ENCODE measurements around the gene FRMD6.

FRMD6 gene

DNA sequence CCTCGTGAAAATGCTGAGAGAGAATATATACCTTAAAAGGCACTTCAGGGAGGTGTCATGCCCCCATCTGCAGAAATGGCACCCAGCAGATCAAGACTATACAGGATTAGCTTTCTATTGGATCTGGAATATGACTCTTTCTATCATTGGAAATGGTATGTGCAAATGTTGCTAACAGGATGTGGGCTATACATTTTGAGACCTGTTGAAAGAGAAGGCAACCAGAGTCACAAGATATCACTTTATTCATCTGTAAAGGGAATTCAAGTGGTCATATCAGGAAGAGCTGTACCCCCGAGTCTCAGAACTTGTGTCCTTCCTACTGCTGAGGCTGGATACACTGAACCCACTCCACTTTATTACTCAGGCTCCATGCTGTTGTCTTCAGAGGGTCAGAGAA is 46.1 kb upstream of the FRMD6 start:
- peaks cover 10% of the 10 kb centered on the region for H3K4me1 ChIP-seq (ENCODE audit: control insufficient read depth, insufficient read depth, low read depth, low read length)
- DNase-seq: no peak
- peaks cover 2% of the 10 kb centered on the region for H3K79me1 ChIP-seq (replicated peaks; ENCODE audit: low read length, poor library complexity, severe bottlenecking)
- 89% methylated on average over 2 of the region's 2 CpGs for WGBS
- H3K23ac ChIP-seq (ENCODE audit: low read length in 2 of 2): no peak overlapping the region
- no peak overlapping the region for H4K8ac ChIP-seq (ENCODE audit: low read length)
- H3K36me3 ChIP-seq (ENCODE audit: control insufficient read depth in 1 of 2, insufficient read depth in 2 of 2, low read depth in 1 of 2, low read length in 2 of 2): no peaks in the 10 kb centered on the region
- H3K9me3 ChIP-seq (ENCODE audit: control insufficient read depth, low read length): no peaks in the 10 kb centered on the region
- no peak overlapping the region for H4K91ac ChIP-seq (ENCODE audit: low read length)
- H2BK15ac ChIP-seq (ENCODE audit: low read depth, poor library complexity, severe bottlenecking): no peak overlapping the region
- no peak overlapping the region for H2AFZ ChIP-seq (ENCODE audit: low read depth, low read length)
- H2AK5ac ChIP-seq (ENCODE audit: low read length, severe bottlenecking): peak overlapping the region; percentile 70
- no peak overlapping the region for H3K27ac ChIP-seq (ENCODE audit: low read length, poor library complexity, severe bottlenecking)
- H2BK5ac ChIP-seq (ENCODE audit: low read depth, low read length, poor library complexity, severe bottlenecking): no peak overlapping the region
- no peak overlapping the region for H3K9ac ChIP-seq (ENCODE audit: low read length)
- peak overlapping the region in 1 of 2 experiments; percentile 71 for H2BK12ac ChIP-seq (ENCODE audit: low read length in 2 of 2)
- H2BK120ac ChIP-seq (ENCODE audit: low read depth, low read length): no peak overlapping the region
- no peak overlapping the region for H3K14ac ChIP-seq (ENCODE audit: low read length in 2 of 2)
- H3K4me3 ChIP-seq (ENCODE audit: insufficient read depth in 1 of 2, low read depth in 1 of 2, low read length in 2 of 2): no peak overlapping the region
- H3K4ac ChIP-seq (ENCODE audit: low read depth in 1 of 2, low read length in 2 of 2): peak overlapping the region in 1 of 2 experiments; percentile 67
- H3K18ac ChIP-seq (ENCODE audit: low read depth in 1 of 2, low read length in 2 of 2): peak overlapping the region in 1 of 2 experiments; percentile 48
- H3K4me2 ChIP-seq (ENCODE audit: low read length, poor library complexity, severe bottlenecking): no peak overlapping the region
- H3K27me3 ChIP-seq (ENCODE audit: control insufficient read depth in 1 of 2, insufficient read depth in 1 of 2, low read length in 2 of 2): no peaks in the 10 kb centered on the region

- DNase-seq: no peak
- Histone ChIP-seq H3K36me3 (ENCODE audit: control insufficient read depth in 1 of 2, insufficient read depth in 2 of 2, low read depth in 1 of 2, low read length in 2 of 2) (no peaks in the 10 kb centered on the region), H3K14ac (ENCODE audit: low read length in 2 of 2) (no peak overlapping the region), H3K9ac (ENCODE audit: low read length) (peak overlapping the region; percentile 80), H2BK120ac (ENCODE audit: low read depth, low read length) (no peak overlapping the region), H3K79me1 (replicated peaks; ENCODE audit: low read length, poor library complexity, severe bottlenecking) (no peaks in the 10 kb centered on the region), H3K27me3 (ENCODE audit: control insufficient read depth in 1 of 2, insufficient read depth in 1 of 2, low read length in 2 of 2) (no peaks in the 10 kb centered on the region), H2BK5ac (ENCODE audit: low read depth, low read length, poor library complexity, severe bottlenecking) (no peak overlapping the region), H4K8ac (ENCODE audit: low read length) (peak overlapping the region; percentile 7), H3K18ac (ENCODE audit: low read depth in 1 of 2, low read length in 2 of 2) (peak overlapping the region; percentile 77 to 85), H2BK12ac (ENCODE audit: low read length in 2 of 2) (peak overlapping the region; percentile 44 to 85), H3K4me1 (ENCODE audit: control insufficient read depth, insufficient read depth, low read depth, low read length) (peaks cover 10% of the 10 kb centered on the region), H3K4ac (ENCODE audit: low read depth in 1 of 2, low read length in 2 of 2) (no peak overlapping the region), H3K27ac (ENCODE audit: low read length, poor library complexity, severe bottlenecking) (no peak overlapping the region), H2AK5ac (ENCODE audit: low read length, severe bottlenecking) (peak overlapping the region; percentile 3), H3K4me2 (ENCODE audit: low read length, poor library complexity, severe bottlenecking) (no peak overlapping the region), H4K91ac (ENCODE audit: low read length) (no peak overlapping the region), H2BK15ac (ENCODE audit: low read depth, poor library complexity, severe bottlenecking) (no peak overlapping the region), H3K4me3 (ENCODE audit: insufficient read depth in 1 of 2, low read depth in 1 of 2, low read length in 2 of 2) (peak overlapping the region in 1 of 2 experiments; percentile 44), H3K9me3 (ENCODE audit: control insufficient read depth, low read length) (no peaks in the 10 kb centered on the region), H3K23ac (ENCODE audit: low read length in 2 of 2) (peak overlapping the region in 1 of 2 experiments; percentile 14), H2AFZ (ENCODE audit: low read depth, low read length) (no peak overlapping the region)
- WGBS: 91% methylated on average over 11 of the region's 12 CpGs
These were observed 44.0 kb upstream of the FRMD6 start for GRCh38 chr14:51607711-51608110.

GRCh38 chr14:51609251-51609954 is 42.3 kb upstream of the FRMD6 start:
- 46% methylated on average over 5 of the region's 8 CpGs for WGBS
- no peaks in the 10 kb centered on the region for H3K36me3 ChIP-seq (ENCODE audit: control insufficient read depth in 1 of 2, insufficient read depth in 2 of 2, low read depth in 1 of 2, low read length in 2 of 2)

GRCh38 chr14:51609955-51610283 is 41.8 kb upstream of the FRMD6 start:
- Histone ChIP-seq H2BK5ac (ENCODE audit: low read depth, low read length, poor library complexity, severe bottlenecking) (no peak overlapping the region), H4K8ac (ENCODE audit: low read length) (peak overlapping the region; percentile 12), H2BK120ac (ENCODE audit: low read depth, low read length) (no peak overlapping the region), H2AFZ (ENCODE audit: low read depth, low read length) (no peak overlapping the region), H3K4me1 (ENCODE audit: control insufficient read depth, insufficient read depth, low read depth, low read length) (peaks cover 7% of the 10 kb centered on the region), H3K23ac (ENCODE audit: low read length in 2 of 2) (no peak overlapping the region), H3K4ac (ENCODE audit: low read depth in 1 of 2, low read length in 2 of 2) (no peak overlapping the region), H3K18ac (ENCODE audit: low read depth in 1 of 2, low read length in 2 of 2) (no peak overlapping the region), H4K91ac (ENCODE audit: low read length) (peak overlapping the region; percentile 72), H3K36me3 (ENCODE audit: control insufficient read depth in 1 of 2, insufficient read depth in 2 of 2, low read depth in 1 of 2, low read length in 2 of 2) (no peaks in the 10 kb centered on the region), H2BK12ac (ENCODE audit: low read length in 2 of 2) (peak overlapping the region in 1 of 2 experiments; percentile 31), H3K27me3 (ENCODE audit: control insufficient read depth in 1 of 2, insufficient read depth in 1 of 2, low read length in 2 of 2) (no peaks in the 10 kb centered on the region), H3K27ac (ENCODE audit: low read length, poor library complexity, severe bottlenecking) (peak overlapping the region; percentile 1), H2BK15ac (ENCODE audit: low read depth, poor library complexity, severe bottlenecking) (peak overlapping the region; percentile 35), H3K9ac (ENCODE audit: low read length) (no peak overlapping the region), H3K14ac (ENCODE audit: low read length in 2 of 2) (no peak overlapping the region), H3K79me1 (replicated peaks; ENCODE audit: low read length, poor library complexity, severe bottlenecking) (no peaks in the 10 kb centered on the region), H3K9me3 (ENCODE audit: control insufficient read depth, low read length) (no peaks in the 10 kb centered on the region), H2AK5ac (ENCODE audit: low read length, severe bottlenecking) (no peak overlapping the region), H3K4me3 (ENCODE audit: insufficient read depth in 1 of 2, low read depth in 1 of 2, low read length in 2 of 2) (no peak overlapping the region), H3K4me2 (ENCODE audit: low read length, poor library complexity, severe bottlenecking) (no peak overlapping the region)
- DNase-seq: peak; percentile 83
- WGBS: 45% methylated on average over 5 of the region's 5 CpGs

More at GRCh38 chr14:51609251-51609954, 42.3 kb upstream of the FRMD6 start:
- Histone ChIP-seq H2BK120ac (ENCODE audit: low read depth, low read length) (peak overlapping the region; percentile 21), H3K4me2 (ENCODE audit: low read length, poor library complexity, severe bottlenecking) (no peak overlapping the region), H2BK12ac (ENCODE audit: low read length in 2 of 2) (peak overlapping the region; percentile 86 to 94), H2BK5ac (ENCODE audit: low read depth, low read length, poor library complexity, severe bottlenecking) (no peak overlapping the region), H3K18ac (ENCODE audit: low read depth in 1 of 2, low read length in 2 of 2) (peak overlapping the region; percentile 75 to 76), H2AFZ (ENCODE audit: low read depth, low read length) (no peak overlapping the region), H3K4me1 (ENCODE audit: control insufficient read depth, insufficient read depth, low read depth, low read length) (peaks cover 7% of the 10 kb centered on the region), H3K27ac (ENCODE audit: low read length, poor library complexity, severe bottlenecking) (peak overlapping the region; percentile 24), H2AK5ac (ENCODE audit: low read length, severe bottlenecking) (no peak overlapping the region), H3K14ac (ENCODE audit: low read length in 2 of 2) (no peak overlapping the region), H3K9me3 (ENCODE audit: control insufficient read depth, low read length) (no peaks in the 10 kb centered on the region), H3K4me3 (ENCODE audit: insufficient read depth in 1 of 2, low read depth in 1 of 2, low read length in 2 of 2) (no peak overlapping the region), H4K91ac (ENCODE audit: low read length) (peak overlapping the region; percentile 34), H3K79me1 (replicated peaks; ENCODE audit: low read length, poor library complexity, severe bottlenecking) (no peaks in the 10 kb centered on the region), H3K27me3 (ENCODE audit: control insufficient read depth in 1 of 2, insufficient read depth in 1 of 2, low read length in 2 of 2) (no peaks in the 10 kb centered on the region), H3K4ac (ENCODE audit: low read depth in 1 of 2, low read length in 2 of 2) (peak overlapping the region; percentile 46 to 84), H3K23ac (ENCODE audit: low read length in 2 of 2) (no peak overlapping the region), H3K9ac (ENCODE audit: low read length) (no peak overlapping the region), H4K8ac (ENCODE audit: low read length) (no peak overlapping the region), H2BK15ac (ENCODE audit: low read depth, poor library complexity, severe bottlenecking) (no peak overlapping the region)
- no peak for DNase-seq

Measured in mesenchymal stem cell (in vitro differentiated cells and primary cell).